Prostate gland (tissue), 2 donors: ENCODE results near the gene FLNC.

Experiments
- POLR2A ChIP-seq: fragments of 450-650 bp; IDR thresholded peaks from one replicate; pipeline ENCODE4 v1.6.1; 2016; ENCODE audit warnings: antibody characterized with exemption, mild to moderate bottlenecking
- POLR2AphosphoS5 ChIP-seq: sonication (generic); formaldehyde crosslinking; IDR thresholded peaks from one replicate; pipeline ENCODE4 v1.6.1; 2017; ENCODE audit warnings: antibody characterized with exemption
- TF ChIP-seq, protein P1 (sequence below), 4 experiments: fragments of 200-600 bp in 2 of 4; fragments of 450-650 bp in 2 of 4; sonication (generic) in 2 of 4; IDR thresholded peaks; 1 replicate in 3 of 4; 2 replicates in 1 of 4; pipeline ENCODE4 v1.5.1; 2016 to 2019; ENCODE audit warnings: antibody characterized with exemption in 4 of 4, mild to moderate bottlenecking in 2 of 4, moderate library complexity in 2 of 4

DNA sequence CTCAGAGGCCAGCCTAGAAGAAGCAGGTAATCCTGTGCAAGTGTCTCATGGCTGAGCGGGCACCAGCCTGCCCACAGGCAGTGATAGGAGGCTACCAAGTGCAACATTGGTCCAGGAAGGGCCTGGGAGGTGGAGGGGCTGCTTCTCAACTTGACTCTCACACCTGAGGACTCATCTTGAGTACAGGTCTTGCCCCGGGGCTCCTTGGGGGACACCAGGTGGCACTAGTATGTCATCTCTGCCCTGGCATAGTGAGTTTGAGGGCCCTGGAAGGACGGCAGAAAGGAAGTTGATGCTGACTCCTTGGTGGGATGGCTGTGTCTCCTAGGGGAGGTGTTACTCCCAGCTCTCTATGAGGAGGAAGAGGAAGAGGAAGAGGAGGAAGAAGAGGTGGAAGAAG lies 36.2 kb upstream of the FLNC start:
- TF ChIP-seq, protein P1, sequence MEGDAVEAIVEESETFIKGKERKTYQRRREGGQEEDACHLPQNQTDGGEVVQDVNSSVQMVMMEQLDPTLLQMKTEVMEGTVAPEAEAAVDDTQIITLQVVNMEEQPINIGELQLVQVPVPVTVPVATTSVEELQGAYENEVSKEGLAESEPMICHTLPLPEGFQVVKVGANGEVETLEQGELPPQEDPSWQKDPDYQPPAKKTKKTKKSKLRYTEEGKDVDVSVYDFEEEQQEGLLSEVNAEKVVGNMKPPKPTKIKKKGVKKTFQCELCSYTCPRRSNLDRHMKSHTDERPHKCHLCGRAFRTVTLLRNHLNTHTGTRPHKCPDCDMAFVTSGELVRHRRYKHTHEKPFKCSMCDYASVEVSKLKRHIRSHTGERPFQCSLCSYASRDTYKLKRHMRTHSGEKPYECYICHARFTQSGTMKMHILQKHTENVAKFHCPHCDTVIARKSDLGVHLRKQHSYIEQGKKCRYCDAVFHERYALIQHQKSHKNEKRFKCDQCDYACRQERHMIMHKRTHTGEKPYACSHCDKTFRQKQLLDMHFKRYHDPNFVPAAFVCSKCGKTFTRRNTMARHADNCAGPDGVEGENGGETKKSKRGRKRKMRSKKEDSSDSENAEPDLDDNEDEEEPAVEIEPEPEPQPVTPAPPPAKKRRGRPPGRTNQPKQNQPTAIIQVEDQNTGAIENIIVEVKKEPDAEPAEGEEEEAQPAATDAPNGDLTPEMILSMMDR (IDR thresholded peaks at IDR 0.05), result no peak
- TF ChIP-seq POLR2A, result no peak
- no peak for TF ChIP-seq POLR2AphosphoS5
